DOHH2 (cell line): Measurements from ENCODE around the gene TMCO4.
A peak's percentile ranks its signal among the peaks of the same experiment; 100 is the strongest.

ENCODE experiments used
- H3F3A ChIP-seq: fragments of 200-600 bp; sonication (generic), shearing (Covaris generic); 2 replicates; pipeline ENCODE4 v1.6.0; 2016; ENCODE audit warnings: antibody characterized with exemption, mild to moderate bottlenecking; ENCODE audit not compliant: control insufficient read depth, insufficient read depth
- H3K27ac ChIP-seq: fragments of 200-600 bp; sonication (generic); 2 replicates; pipeline ENCODE4 v1.5.1; 2014; ENCODE audit warnings: low read depth, mild to moderate bottlenecking, low read length, moderate library complexity
- H3K27me3 ChIP-seq: fragments of 200-600 bp; sonication (generic); 2 replicates; pipeline ENCODE4 v1.6.1; 2014; ENCODE audit warnings: mild to moderate bottlenecking, low read length, mixed read lengths; ENCODE audit not compliant: control insufficient read depth
- H3K36me3 ChIP-seq: fragments of 200-600 bp; sonication (generic); 2 replicates; pipeline ENCODE4 v1.6.1; 2014; ENCODE audit warnings: mild to moderate bottlenecking, low read length, moderate library complexity, mixed read lengths; ENCODE audit not compliant: control insufficient read depth
- H3K4me1 ChIP-seq: fragments of 200-600 bp; sonication (generic); 2 replicates; pipeline ENCODE4 v1.6.1; 2014; ENCODE audit warnings: mild to moderate bottlenecking, low read length, mixed read lengths; ENCODE audit not compliant: control insufficient read depth
- H3K4me2 ChIP-seq: fragments of 200-600 bp; sonication (generic); 2 replicates; pipeline ENCODE4 v1.6.0; 2014; ENCODE audit warnings: mild to moderate bottlenecking, low read length, moderate library complexity
- H3K4me3 ChIP-seq: fragments of 200-600 bp; sonication (generic); 2 replicates; pipeline ENCODE4 v1.5.1; 2014; ENCODE audit warnings: mild to moderate bottlenecking, low read length, mixed read lengths
- H3K79me2 ChIP-seq: fragments of 200-600 bp; sonication (generic); 2 replicates; pipeline ENCODE4 v1.6.1; 2014; ENCODE audit warnings: mild to moderate bottlenecking, low read length, mixed read lengths; ENCODE audit not compliant: control insufficient read depth
- H3K9me2 ChIP-seq: fragments of 200-600 bp; sonication (generic); replicated peaks from 2 replicates; pipeline ENCODE4 v1.6.1; 2014; ENCODE audit warnings: mild to moderate bottlenecking, low read length, mixed read lengths; ENCODE audit not compliant: control insufficient read depth
- H3K9me3 ChIP-seq: fragments of 200-600 bp; sonication (generic); 2 replicates; pipeline ENCODE4 v1.6.1; 2014; ENCODE audit warnings: antibody characterized with exemption, low read length, mixed read lengths; ENCODE audit not compliant: control insufficient read depth, insufficient read depth
- H4K20me1 ChIP-seq: fragments of 200-600 bp; sonication (generic); 2 replicates; pipeline ENCODE4 v1.6.0; 2014; ENCODE audit warnings: low read depth, mild to moderate bottlenecking, antibody characterized with exemption, low read length, moderate library complexity; ENCODE audit not compliant: control insufficient read depth, insufficient read depth
- CTCF ChIP-seq: fragments of 200-600 bp; sonication (generic); IDR thresholded peaks from one replicate; pipeline ENCODE4 v1.5.1; 2014; ENCODE audit warnings: antibody characterized with exemption, mild to moderate bottlenecking, low read depth, low read length; ENCODE audit not compliant: poor library complexity, severe bottlenecking
- EZH2phosphoT487 ChIP-seq: fragments of 200-600 bp; sonication (generic); IDR thresholded peaks from 2 replicates; pipeline ENCODE4 v1.6.1; 2017; ENCODE audit warnings: borderline replicate concordance, mild to moderate bottlenecking, antibody characterized with exemption, low read length, moderate library complexity, mixed read lengths

TMCO4 gene

GRCh38 chr1:19765623-19766022, 34.1 kb downstream of the TMCO4 start:
- Histone ChIP-seq H3K36me3 (no peaks in the 10 kb centered on the region), H4K20me1 (no peaks in the 10 kb centered on the region), H3K9me3 (no peaks in the 10 kb centered on the region), H3K4me2 (no peak overlapping the region), H3K9me2 (no peaks in the 10 kb centered on the region), H3K4me1 (no peaks in the 10 kb centered on the region), H3K27me3 (no peaks in the 10 kb centered on the region), H3K79me2 (no peaks in the 10 kb centered on the region), H3K4me3 (no peak overlapping the region), H3F3A (no peaks in the 10 kb centered on the region), H3K27ac (no peak overlapping the region)
- no peak for TF ChIP-seq EZH2phosphoT487
- TF ChIP-seq CTCF = no peak

GRCh38 chr1:19764848-19765247, 34.9 kb downstream of the TMCO4 start:
- no peak overlapping the region for H3K4me3 ChIP-seq
- H3K27me3 ChIP-seq = no peaks in the 10 kb centered on the region
- no peaks in the 10 kb centered on the region for H3K4me1 ChIP-seq
- H3K9me2 ChIP-seq = no peaks in the 10 kb centered on the region
- H3K9me3 ChIP-seq = no peaks in the 10 kb centered on the region
- no peaks in the 10 kb centered on the region for H3K36me3 ChIP-seq
- H4K20me1 ChIP-seq = no peaks in the 10 kb centered on the region
- H3F3A ChIP-seq = no peaks in the 10 kb centered on the region
- H3K4me2 ChIP-seq = no peak overlapping the region
- H3K27ac ChIP-seq = no peak overlapping the region
- no peaks in the 10 kb centered on the region for H3K79me2 ChIP-seq
- TF ChIP-seq EZH2phosphoT487 (no peak), CTCF (no peak)

- H3K27me3 ChIP-seq = no peaks in the 10 kb centered on the region
- no peak overlapping the region for H3K4me3 ChIP-seq
- H3K9me3 ChIP-seq = no peaks in the 10 kb centered on the region
- no peaks in the 10 kb centered on the region for H3K36me3 ChIP-seq
- no peak overlapping the region for H3K4me2 ChIP-seq
- H3K9me2 ChIP-seq = no peaks in the 10 kb centered on the region
- H3K4me1 ChIP-seq = no peaks in the 10 kb centered on the region
- TF ChIP-seq EZH2phosphoT487 (no peak), CTCF (peak; percentile 92)
- H3F3A ChIP-seq = no peaks in the 10 kb centered on the region
- no peaks in the 10 kb centered on the region for H3K79me2 ChIP-seq
- no peaks in the 10 kb centered on the region for H4K20me1 ChIP-seq
- no peak overlapping the region for H3K27ac ChIP-seq
Observed at GRCh38 chr1:19762175-19762779, 37.4 kb downstream of the TMCO4 start.
